Large intestine (tissue), 12 donors: Measurements from ENCODE around the gene PATL2. TPM values are rescaled to one million over a fixed set of nuclear protein-coding genes. Genes with fewer than 3 reads are reported as not detected.
"Not testable (repeated sequence)": the region's sequence is repeated elsewhere in the genome, so short reads cannot be mapped to it uniquely, and the experiment has no call there.

Experiments used
- DNase-seq, 2 donors: peaks; one replicate each; pipeline versions ENCODE4 v3.0.0 to v3.0.0-alpha.2; 2013
- H3K27ac ChIP-seq: one replicate; pipeline ENCODE4 v1.5.1; 2013; ENCODE audit warnings: low read length
- H3K27me3 ChIP-seq: 2 replicates; pipeline ENCODE4 v1.6.1; 2013; ENCODE audit warnings: low read length; ENCODE audit not compliant: control insufficient read depth, insufficient read depth
- H3K36me3 ChIP-seq: 2 replicates; pipeline ENCODE4 v1.6.1; 2013; ENCODE audit warnings: low read length; ENCODE audit not compliant: control insufficient read depth, insufficient read depth
- H3K4me1 ChIP-seq: one replicate; pipeline ENCODE4 v1.6.1; 2013; ENCODE audit warnings: low read length; ENCODE audit not compliant: control insufficient read depth, insufficient read depth
- H3K4me3 ChIP-seq: one replicate; pipeline ENCODE4 v1.5.1; 2013; ENCODE audit warnings: low read length
- H3K9me3 ChIP-seq: one replicate; pipeline ENCODE4 v1.6.1; 2013; ENCODE audit warnings: mild to moderate bottlenecking, low read depth, low read length, moderate library complexity; ENCODE audit not compliant: control insufficient read depth
- WGBS: methylation state at CpG from one replicate; pipeline ENCODE4 v1.1.5; 2013; ENCODE audit warnings: low lambda C conversion rate; ENCODE audit not compliant: insufficient coverage; 5-methylcytosine and 5-hydroxymethylcytosine counted together
- long read RNA-seq, 11 donors: transcript quantifications; one replicate each; lab custom pipeline, GENCODE V29; 2026
- polyA plus RNA-seq: library from polyadenylated mRNA; unstranded; fragments of 120-200 nt; gene quantifications from one replicate; pipeline ENCODE4 v1.2.1, GENCODE V29; 2013

PATL2 gene
- 2.3 TPM for polyA plus RNA-seq
- long read RNA-seq, donor 1, partial matches to known transcripts, result 1,289 of 1,358 reads
- long read RNA-seq, donor 1, other reads (novel, unspliced or antisense), result 69 of 1,358 reads
- long read RNA-seq, donor 2, partial matches to known transcripts, result 5,334 of 5,554 reads
- long read RNA-seq, donor 2, other reads (novel, unspliced or antisense), result 219 of 5,554 reads
- long read RNA-seq, donor 3, result 0 reads
- long read RNA-seq, donor 4, result 0 reads
- long read RNA-seq, donor 5, result 0 reads
- long read RNA-seq, donor 6, partial matches to known transcripts, result 4,958 of 5,228 reads
- long read RNA-seq, donor 6, other reads (novel, unspliced or antisense), result 270 of 5,228 reads
- long read RNA-seq, donor 7, partial matches to known transcripts, result 1,179 of 2,047 reads
- long read RNA-seq, donor 7, other reads (novel, unspliced or antisense), result 868 of 2,047 reads
- long read RNA-seq, donor 8, partial matches to known transcripts, result 0 of 3 reads
- long read RNA-seq, donor 8, other reads (novel, unspliced or antisense), result 0 of 3 reads
- long read RNA-seq, donor 9, partial matches to known transcripts, result 3,451 of 3,528 reads
- long read RNA-seq, donor 9, other reads (novel, unspliced or antisense), result 76 of 3,528 reads
- long read RNA-seq, donor 10, partial matches to known transcripts, result 4,942 of 5,211 reads
- long read RNA-seq, donor 10, other reads (novel, unspliced or antisense), result 266 of 5,211 reads
- long read RNA-seq, donor 11, partial matches to known transcripts, result 0 of 2 reads
- long read RNA-seq, donor 11, other reads (novel, unspliced or antisense), result 0 of 2 reads

- peak within 1 kb of the TSS; percentile 95 for H3K4me3 ChIP-seq
- H3K9me3 ChIP-seq, result peaks cover 2% of the 10 kb centered on the region
- peak within 1 kb of the TSS; percentile 100 for H3K27ac ChIP-seq
- no peaks in the 10 kb centered on the region for H3K27me3 ChIP-seq
- H3K4me1 ChIP-seq, result peaks cover 29% of the 10 kb centered on the region
- DNase-seq, result peak; percentile 97 to 98
- WGBS, result no CpG with 5 or more reads among the region's 37 CpGs
- H3K36me3 ChIP-seq, result peaks cover 16% of the 10 kb centered on the region
Measured at GRCh38 chr15:44711096-44711742, at the start of gene PATL2, which contains the start of gene B2M. Gene PATL2, minus strand, starts transcription at chr15:44711323. Its CDS starts 34,833 bp downstream, at chr15:44676490. Gene B2M, plus strand, starts transcription at chr15:44711517. Its CDS starts 30 bp downstream, at chr15:44711547.

DNA sequence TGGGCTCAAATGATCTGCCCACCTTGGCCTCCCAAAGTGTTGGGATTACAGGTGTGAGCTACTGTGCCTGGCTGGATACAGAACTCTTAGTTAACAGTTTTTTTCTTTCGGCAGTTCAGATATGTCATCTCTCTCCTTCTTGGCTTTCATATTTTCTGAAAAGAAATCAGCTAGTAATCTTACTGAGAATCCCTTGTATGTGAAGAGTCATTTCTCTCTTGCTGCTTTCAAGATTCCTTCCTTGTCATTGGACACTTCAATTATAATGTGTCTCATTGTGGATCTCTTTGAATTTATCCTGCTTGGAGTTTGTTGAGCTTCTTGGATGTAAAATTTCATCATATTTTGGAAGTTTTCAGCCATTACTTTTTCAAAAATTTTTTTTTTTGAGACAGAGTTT is 42.2 kb upstream of the PATL2 start:
- Histone ChIP-seq H3K9me3 (peaks cover 18% of the 10 kb centered on the region), H3K36me3 (no peaks in the 10 kb centered on the region), H3K4me3 (no peak overlapping the region), H3K27me3 (peaks cover under 1% of the 10 kb centered on the region), H3K27ac (no peak overlapping the region), H3K4me1 (no peaks in the 10 kb centered on the region)
- WGBS, result 100% methylated on average over 1 of the region's 1 CpG
- DNase-seq, result no peak

- DNase-seq, H3K27ac ChIP-seq, H3K36me3 ChIP-seq, H3K4me3 ChIP-seq, H3K9me3 ChIP-seq, H3K4me1 ChIP-seq, H3K27me3 ChIP-seq: not testable (repeated sequence)
- no CpG with 5 or more reads among the region's 2 CpGs for WGBS
Measured at GRCh38 chr15:44743454-44743853, 32.3 kb upstream of the PATL2 start.

DNA sequence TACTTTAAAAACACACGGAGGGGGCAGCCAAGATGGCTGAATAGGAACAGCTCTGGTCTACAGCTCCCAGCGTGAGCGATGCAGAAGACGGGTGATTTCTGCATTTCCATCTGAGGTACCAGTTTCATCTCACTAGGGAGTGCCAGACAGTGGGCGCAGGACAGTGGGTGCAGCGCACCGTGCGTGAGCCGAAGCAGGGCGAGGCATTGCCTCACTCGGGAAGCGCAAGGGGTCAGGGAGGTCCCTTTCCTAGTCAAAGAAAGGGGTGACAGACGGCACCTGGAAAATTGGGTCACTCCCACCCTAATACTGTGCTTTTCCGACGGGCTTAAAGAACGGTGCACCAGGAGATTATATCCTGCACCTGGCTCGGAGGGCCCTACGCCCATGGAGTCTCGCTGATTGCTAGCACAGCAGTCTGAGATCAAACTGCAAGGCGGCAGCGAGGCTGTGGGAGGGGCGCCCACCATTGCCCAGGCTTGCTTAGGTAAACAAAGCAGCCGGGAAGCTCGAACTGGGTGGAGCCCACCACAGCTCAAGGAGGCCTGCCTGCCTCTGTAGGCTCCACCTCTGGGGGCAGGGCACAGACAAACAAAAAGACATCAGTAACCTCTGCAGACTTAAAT is 28.2 kb upstream of the PATL2 start:
- H3K4me3 ChIP-seq, H3K4me1 ChIP-seq, H3K27ac ChIP-seq, H3K27me3 ChIP-seq, DNase-seq, H3K9me3 ChIP-seq, H3K36me3 ChIP-seq: not testable (repeated sequence)
- WGBS, result no CpG with 5 or more reads among the region's 24 CpGs

DNA sequence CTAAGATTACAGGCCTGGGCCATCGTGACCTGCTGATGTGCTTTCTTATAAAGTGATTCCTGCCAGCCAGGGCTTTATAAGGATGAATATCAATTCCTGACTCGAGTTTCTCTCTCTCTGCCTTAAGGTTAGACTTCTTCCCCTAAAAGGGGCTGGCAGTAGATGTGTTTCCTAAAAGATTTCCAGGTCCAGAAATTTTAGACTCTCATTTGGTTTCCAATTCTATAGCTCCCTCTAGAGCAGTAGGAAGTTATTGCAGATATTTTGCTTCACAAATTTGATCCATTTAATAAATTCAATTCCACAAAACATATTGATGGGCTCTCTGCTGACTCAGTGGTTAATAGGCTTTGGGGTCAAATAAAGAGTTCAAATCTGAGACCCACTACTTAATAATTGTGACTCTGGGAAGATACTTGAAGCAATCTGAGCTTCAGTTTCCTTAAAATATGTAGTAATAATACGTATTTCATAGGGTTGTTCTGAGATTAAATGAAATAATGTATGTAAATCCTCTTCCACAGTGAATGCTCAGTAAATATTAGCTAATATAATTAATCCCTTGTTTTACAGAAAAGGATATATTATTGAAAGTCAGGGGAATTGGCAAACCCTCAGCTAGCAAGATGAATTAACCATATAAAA is 27.3 kb upstream of the PATL2 start:
- no peak overlapping the region for H3K27ac ChIP-seq
- no peaks in the 10 kb centered on the region for H3K9me3 ChIP-seq
- no peaks in the 10 kb centered on the region for H3K4me1 ChIP-seq
- no peaks in the 10 kb centered on the region for H3K27me3 ChIP-seq
- no peak overlapping the region for H3K4me3 ChIP-seq
- 100% methylated on average over 1 of the region's 3 CpGs for WGBS
- no peaks in the 10 kb centered on the region for H3K36me3 ChIP-seq
- DNase-seq, result peak in 1 of 2 donors; percentile 27

- no peak within 1 kb of the TSS for H3K4me3 ChIP-seq
- H3K27ac ChIP-seq, result no peak within 1 kb of the TSS
- no CpG with 5 or more reads among the region's 3 CpGs for WGBS
- H3K4me1 ChIP-seq, result no peaks in the 10 kb centered on the region
- H3K9me3 ChIP-seq, result no peaks in the 10 kb centered on the region
- DNase-seq, result no peak
- peaks cover 4% of the 10 kb centered on the region for H3K36me3 ChIP-seq
- no peaks in the 10 kb centered on the region for H3K27me3 ChIP-seq
Measured at GRCh38 chr15:44736181-44736765, 25.1 kb upstream of the PATL2 start, which contains the start of gene TRIM69. Gene TRIM69, plus strand, starts transcription at chr15:44736528. Its CDS starts 177 bp downstream, at chr15:44736705.

- Histone ChIP-seq H3K4me3 (no peak overlapping the region), H3K36me3 (peaks cover 4% of the 10 kb centered on the region), H3K27ac (no peak overlapping the region), H3K4me1 (no peaks in the 10 kb centered on the region), H3K27me3 (no peaks in the 10 kb centered on the region), H3K9me3 (no peaks in the 10 kb centered on the region)
- no peak for DNase-seq
- WGBS, result 67% methylated on average over 1 of the region's 8 CpGs
Measured at GRCh38 chr15:44735482-44736180, 24.5 kb upstream of the PATL2 start.

DNA sequence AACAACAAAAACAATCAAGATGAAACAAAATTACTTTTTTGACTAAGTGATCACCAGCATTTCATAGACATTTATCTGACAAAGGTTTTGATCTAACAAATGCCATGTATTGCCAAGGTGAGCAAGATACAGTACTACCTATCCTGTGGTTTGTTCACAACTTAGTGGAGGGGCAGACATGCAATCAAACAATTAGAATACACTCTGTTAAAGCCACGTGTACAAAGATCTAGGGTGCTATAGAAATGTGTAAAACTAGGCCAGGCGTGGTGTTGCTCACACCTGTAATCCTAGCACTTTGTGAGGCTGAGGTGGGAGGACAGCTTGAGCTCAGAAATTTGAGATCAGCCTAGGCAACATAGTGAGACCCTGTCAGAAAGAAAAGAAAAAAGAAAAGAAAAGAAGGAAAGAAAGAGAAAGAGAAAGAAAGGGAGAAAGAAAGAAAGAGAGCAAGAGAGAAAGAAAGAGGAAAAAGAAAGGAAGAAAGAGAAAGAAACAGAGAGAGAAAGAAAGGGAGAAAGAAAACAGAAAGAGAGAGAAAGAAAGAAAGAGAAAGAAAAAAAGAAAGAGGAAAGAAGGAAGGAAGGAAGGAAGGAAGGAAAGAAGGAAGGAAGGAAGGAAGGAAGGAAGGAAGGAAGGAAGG is 23.8 kb upstream of the PATL2 start:
- Histone ChIP-seq H3K27me3 (no peaks in the 10 kb centered on the region), H3K36me3 (peaks cover 4% of the 10 kb centered on the region), H3K4me3 (no peak overlapping the region), H3K27ac (no peak overlapping the region), H3K9me3 (no peaks in the 10 kb centered on the region), H3K4me1 (no peaks in the 10 kb centered on the region)
- 57% methylated on average over 2 of the region's 2 CpGs for WGBS
- DNase-seq, result no peak
